OCI-LY3 (cell line): ENCODE results near the gene SLC4A7.

Source experiments
- EZH2phosphoT487 ChIP-seq: fragments of 200-600 bp; shearing (Covaris generic); IDR thresholded peaks from 2 replicates; pipeline ENCODE4 v1.6.1; 2018; ENCODE audit warnings: antibody characterized with exemption, mixed run types, low read depth
- TF ChIP-seq, protein P1 (sequence below): fragments of 200-600, 300-600 bp; sonication (generic); IDR thresholded peaks from 2 replicates; pipeline ENCODE4 v1.5.1; 2014; ENCODE audit warnings: antibody characterized with exemption, low read length, low read depth

DNA sequence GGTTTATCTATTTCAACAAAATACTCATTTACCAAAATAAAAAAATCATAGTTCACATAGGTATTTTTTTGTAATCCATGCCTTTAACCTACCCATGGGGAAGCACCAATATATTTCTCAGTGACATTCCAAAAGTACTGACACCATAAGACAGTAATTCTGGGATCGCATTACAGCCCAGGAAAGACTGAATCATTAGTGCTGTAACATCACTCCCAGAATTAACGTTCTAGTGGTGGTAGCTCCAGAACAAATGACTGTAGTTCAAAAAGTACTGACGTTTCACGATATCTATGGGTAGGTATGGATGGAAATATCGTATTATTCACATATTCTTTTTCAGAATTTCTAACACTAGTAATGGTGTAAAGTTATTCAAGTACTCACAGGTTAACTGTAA, 60.7 kb downstream of the SLC4A7 start:
- TF ChIP-seq, protein P1, sequence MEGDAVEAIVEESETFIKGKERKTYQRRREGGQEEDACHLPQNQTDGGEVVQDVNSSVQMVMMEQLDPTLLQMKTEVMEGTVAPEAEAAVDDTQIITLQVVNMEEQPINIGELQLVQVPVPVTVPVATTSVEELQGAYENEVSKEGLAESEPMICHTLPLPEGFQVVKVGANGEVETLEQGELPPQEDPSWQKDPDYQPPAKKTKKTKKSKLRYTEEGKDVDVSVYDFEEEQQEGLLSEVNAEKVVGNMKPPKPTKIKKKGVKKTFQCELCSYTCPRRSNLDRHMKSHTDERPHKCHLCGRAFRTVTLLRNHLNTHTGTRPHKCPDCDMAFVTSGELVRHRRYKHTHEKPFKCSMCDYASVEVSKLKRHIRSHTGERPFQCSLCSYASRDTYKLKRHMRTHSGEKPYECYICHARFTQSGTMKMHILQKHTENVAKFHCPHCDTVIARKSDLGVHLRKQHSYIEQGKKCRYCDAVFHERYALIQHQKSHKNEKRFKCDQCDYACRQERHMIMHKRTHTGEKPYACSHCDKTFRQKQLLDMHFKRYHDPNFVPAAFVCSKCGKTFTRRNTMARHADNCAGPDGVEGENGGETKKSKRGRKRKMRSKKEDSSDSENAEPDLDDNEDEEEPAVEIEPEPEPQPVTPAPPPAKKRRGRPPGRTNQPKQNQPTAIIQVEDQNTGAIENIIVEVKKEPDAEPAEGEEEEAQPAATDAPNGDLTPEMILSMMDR: no peak
- no peak for TF ChIP-seq EZH2phosphoT487
